ENCODE measurements around the gene ZKSCAN1.
"Not testable (repeated sequence)": the region's sequence is repeated elsewhere in the genome, so short reads cannot be mapped to it uniquely, and the experiment has no call there.

GRCh38 chr7:99969813-99970212, 45.6 kb upstream of the ZKSCAN1 start:
- TF ChIP-seq POLR2AphosphoS5, CTCF, POLR2A (IDR thresholded peaks at IDR 0.05): not testable (repeated sequence)

All from breast epithelium (tissue), 3 donors.